ENCODE results near the gene MAP3K9.

MAP3K9 gene

GRCh38 chr14:70741482-70741881 is 67.8 kb downstream of the MAP3K9 start:
- TF ChIP-seq, protein P1, sequence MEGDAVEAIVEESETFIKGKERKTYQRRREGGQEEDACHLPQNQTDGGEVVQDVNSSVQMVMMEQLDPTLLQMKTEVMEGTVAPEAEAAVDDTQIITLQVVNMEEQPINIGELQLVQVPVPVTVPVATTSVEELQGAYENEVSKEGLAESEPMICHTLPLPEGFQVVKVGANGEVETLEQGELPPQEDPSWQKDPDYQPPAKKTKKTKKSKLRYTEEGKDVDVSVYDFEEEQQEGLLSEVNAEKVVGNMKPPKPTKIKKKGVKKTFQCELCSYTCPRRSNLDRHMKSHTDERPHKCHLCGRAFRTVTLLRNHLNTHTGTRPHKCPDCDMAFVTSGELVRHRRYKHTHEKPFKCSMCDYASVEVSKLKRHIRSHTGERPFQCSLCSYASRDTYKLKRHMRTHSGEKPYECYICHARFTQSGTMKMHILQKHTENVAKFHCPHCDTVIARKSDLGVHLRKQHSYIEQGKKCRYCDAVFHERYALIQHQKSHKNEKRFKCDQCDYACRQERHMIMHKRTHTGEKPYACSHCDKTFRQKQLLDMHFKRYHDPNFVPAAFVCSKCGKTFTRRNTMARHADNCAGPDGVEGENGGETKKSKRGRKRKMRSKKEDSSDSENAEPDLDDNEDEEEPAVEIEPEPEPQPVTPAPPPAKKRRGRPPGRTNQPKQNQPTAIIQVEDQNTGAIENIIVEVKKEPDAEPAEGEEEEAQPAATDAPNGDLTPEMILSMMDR (IDR thresholded peaks at IDR 0.05; ENCODE audit: control insufficient read depth, insufficient read depth, low read depth, low read length, missing control alignments), result no peak
- no peak overlapping the region for H3K4me3 ChIP-seq (ENCODE audit: control insufficient read depth, low read depth, low read length)
- no peak for DNase-seq (ENCODE audit: low read depth)

GRCh38 chr14:70735043-70735442 is 74.3 kb downstream of the MAP3K9 start:
- DNase-seq (ENCODE audit: low read depth), result no peak
- TF ChIP-seq, protein P1 (IDR thresholded peaks at IDR 0.05; ENCODE audit: control insufficient read depth, insufficient read depth, low read depth, low read length, missing control alignments), result no peak
- H3K4me3 ChIP-seq (ENCODE audit: control insufficient read depth, low read depth, low read length), result no peak overlapping the region

DNA sequence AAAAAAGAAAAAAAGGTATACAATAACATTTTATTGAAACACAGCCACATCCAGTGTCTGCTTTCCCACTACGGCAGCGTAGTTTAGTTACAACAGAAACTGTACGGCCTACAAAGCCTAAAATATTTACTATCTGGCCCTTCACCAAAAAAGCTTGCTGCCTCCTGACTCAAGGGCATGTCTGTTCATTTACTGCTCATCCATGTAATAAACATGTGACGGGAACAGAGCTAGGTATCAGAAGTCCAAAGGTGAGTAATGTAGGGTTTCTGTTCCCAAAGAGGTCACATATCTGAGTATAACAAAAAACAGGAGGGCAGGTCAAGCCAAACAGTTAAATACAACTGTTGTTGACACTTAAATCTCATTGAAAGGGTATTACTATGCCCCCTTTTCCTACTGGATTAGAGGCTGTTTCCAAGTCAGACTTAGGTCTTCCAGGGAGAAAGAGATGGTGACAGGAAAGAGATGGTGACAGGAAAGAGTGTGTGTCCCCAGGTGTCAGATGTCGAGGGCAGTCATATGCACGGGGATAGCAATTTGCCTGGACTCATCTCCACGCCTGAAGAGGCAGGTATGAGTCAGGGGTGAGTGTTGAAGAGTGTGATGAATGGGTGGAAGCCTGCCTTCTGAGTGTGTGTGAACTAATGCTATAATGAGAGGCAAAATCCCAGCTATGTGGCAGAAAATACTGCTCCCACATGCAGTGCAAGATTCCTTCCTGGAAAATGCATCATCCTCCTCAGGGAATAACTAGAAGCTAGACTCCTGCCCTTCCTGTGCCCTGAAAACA is 77.7 kb downstream of the MAP3K9 start:
- H3K4me3 ChIP-seq (ENCODE audit: control insufficient read depth, low read depth, low read length), result no peak overlapping the region
- TF ChIP-seq, protein P1 (IDR thresholded peaks at IDR 0.05; ENCODE audit: control insufficient read depth, insufficient read depth, low read depth, low read length, missing control alignments), result no peak
- DNase-seq (ENCODE audit: low read depth), result no peak

- TF ChIP-seq, protein P1 (IDR thresholded peaks at IDR 0.05; ENCODE audit: control insufficient read depth, insufficient read depth, low read depth, low read length, missing control alignments), result no peak
- no peak overlapping the region for H3K4me3 ChIP-seq (ENCODE audit: control insufficient read depth, low read depth, low read length)
- no peak for DNase-seq (ENCODE audit: low read depth)
Measured at GRCh38 chr14:70730393-70730792, 78.9 kb downstream of the MAP3K9 start.

DNA sequence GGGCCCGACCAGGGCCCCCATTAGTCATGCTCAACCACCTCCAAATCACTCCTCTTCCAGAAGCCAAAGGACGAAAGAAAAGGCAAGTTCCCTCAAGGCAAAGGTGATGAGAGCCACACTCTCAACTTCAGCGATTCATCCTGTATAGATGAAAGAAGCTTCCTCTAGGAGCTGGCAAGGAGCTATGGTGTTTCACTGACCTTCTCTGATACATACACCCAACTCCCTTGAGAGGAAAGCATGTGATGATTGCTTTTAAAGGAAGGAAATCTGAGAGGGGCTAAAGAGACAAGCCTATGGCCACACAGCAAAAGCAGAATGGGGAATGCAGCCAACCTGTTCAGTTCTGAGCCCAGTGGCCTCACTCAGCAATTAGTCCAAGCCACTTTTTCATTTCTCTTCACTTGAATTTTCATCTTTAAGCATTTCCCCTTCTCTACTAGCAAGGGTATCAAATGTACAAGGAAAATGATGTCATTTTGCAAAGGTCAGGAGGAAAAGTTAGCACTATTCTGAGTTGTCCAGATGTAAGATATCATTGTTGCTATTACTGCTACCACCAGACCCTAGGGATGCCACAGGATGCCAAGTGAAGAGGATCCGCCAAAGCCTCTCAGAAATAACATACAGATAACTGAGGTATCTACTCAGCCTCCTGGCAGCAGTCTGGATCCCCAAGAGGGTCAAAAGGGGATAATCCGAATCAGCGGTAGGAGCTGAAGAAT is 82.5 kb downstream of the MAP3K9 start:
- DNase-seq (ENCODE audit: low read depth), result no peak
- TF ChIP-seq, protein P1 (IDR thresholded peaks at IDR 0.05; ENCODE audit: control insufficient read depth, insufficient read depth, low read depth, low read length, missing control alignments), result no peak
- no peak overlapping the region for H3K4me3 ChIP-seq (ENCODE audit: control insufficient read depth, low read depth, low read length)

GRCh38 chr14:70724944-70725343 is 84.4 kb downstream of the MAP3K9 start:
- TF ChIP-seq, protein P1 (IDR thresholded peaks at IDR 0.05; ENCODE audit: control insufficient read depth, insufficient read depth, low read depth, low read length, missing control alignments), result no peak
- DNase-seq (ENCODE audit: low read depth), result no peak
- H3K4me3 ChIP-seq (ENCODE audit: control insufficient read depth, low read depth, low read length), result no peak overlapping the region
